Nucleus accumbens (tissue), 56 donors: ENCODE measurements around the gene DNER.
"Not testable (repeated sequence)": the region's sequence is repeated elsewhere in the genome, so short reads cannot be mapped to it uniquely, and the experiment has no call there.

Source experiments
- DNase-seq, 56 donors: peaks; one replicate each; lab custom pipeline; 2025; lab: John Stamatoyannopoulos, UW

Gene DNER

DNA sequence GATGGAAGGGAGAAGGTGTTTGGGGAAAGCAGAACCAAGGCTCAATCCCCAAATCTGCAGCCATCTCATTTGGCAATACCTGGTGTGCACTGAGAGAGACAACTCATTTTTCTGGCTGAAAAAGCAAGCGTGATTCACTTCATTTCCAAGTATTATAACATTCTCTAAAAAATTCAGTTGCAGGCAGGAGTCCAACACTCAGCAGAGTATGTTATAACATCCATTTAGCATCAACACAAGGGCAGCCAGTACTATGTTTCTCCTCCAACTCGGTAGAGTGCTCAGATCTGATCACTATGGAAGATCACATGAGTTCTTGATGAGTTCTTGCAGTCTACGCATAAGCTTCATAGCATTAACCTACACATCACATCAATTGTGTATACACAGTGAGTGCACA, 343.8 kb downstream of the DNER start:
- DNase-seq, result no peak

DNA sequence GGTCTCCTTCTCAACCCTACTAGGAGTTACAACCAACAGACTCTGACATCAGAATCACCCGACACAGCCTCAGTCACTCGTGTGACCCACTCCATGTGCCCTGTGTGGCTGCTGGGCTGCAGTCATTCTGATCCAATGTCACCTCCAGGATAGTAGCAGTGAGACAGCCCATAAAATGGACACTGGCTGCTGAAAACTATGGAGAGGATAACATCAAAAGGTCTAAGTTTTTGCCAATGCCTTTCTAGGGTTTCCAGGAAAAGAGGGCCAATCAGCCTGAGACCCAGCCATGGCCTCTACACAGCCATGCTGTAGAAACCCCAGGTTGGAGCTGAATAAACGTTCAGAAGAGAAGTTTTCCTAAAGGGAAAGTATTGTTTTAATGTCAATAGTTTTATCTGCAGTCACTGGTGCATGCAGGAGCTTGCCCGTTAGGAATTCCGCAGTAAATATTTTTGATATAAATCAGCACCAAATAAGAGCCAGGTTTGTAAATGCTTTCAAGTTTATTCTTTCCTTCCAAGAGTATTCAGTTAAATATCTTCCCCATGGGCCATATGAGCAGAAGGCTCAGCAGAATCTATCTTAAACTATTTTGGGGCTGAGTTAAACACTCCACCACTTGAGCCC, 351.1 kb downstream of the DNER start:
- DNase-seq, result no peak

DNA sequence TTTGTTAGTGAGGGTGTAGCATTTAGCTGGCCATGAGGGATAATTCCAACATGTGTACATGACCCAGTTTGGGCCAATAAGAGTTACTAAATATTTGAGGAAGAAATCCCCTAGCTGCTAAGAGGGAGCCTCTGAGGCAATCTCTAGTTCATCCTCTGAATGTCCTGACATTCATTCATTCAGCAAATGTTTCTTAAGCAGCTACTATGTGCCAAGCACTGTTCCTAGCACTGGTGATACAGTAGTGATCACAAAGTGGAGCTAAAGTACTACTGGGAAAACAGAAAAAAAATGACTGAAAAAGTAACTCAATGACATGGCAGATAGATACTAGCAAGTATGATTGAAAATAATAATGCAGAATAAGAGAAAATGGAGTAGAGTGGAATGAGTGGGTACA, 363.5 kb downstream of the DNER start:
- no peak for DNase-seq

DNA sequence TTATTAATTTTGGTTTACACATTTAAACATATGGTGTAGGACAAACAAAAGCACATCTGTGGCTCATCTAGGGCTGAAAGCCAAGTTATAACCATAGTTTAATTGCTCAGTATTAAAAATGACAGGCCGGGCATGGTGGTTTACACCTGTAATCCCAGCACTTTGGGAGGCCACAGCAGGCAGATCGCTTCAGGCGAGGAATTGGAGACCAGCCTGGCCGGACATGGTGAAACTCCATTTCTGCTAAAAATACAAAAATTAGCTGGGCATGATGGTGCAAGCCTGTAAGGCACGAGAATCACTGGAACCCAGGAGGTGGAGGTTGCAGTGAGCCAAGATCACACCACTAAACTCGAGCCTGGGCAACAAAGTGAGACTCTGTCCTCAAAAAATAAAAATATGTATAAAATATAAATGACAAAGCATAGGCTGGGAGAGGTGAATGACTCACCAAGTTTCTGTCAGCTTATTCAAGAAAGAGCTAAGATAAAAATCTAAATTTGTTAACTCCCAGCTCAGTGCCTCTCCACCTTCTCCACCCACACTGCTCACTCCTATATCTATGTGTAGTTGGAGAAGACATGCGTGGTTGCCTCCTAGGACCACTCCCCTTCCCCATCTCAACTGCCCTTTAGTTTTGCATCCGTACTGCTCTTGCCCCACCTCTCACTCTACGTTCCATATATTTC, 364.1 kb downstream of the DNER start:
- DNase-seq, result peak in 4 of 56 donors; percentile 5 to 15 (median 12)

DNA sequence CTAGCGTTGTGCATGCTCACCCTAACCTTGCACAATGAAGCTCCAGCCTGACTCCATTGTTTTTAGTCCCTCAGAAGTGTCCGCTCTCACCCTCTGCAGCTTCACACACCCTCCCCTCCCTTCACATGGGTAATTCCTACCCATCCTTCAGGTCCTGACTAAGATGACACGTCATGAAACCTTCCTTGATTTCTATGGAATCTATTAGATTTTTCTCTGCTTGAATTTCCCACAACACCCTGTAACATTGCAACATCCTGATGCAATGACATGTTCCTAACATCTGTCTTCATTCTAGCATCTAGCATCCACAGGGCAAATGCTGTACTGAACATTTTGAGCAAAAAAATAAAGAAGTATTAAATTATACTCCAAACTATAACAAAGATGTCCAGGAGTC, 366.2 kb downstream of the DNER start:
- no peak for DNase-seq

GRCh38 chr2:229346816-229347540, 367.4 kb downstream of the DNER start:
- no peak for DNase-seq

DNA sequence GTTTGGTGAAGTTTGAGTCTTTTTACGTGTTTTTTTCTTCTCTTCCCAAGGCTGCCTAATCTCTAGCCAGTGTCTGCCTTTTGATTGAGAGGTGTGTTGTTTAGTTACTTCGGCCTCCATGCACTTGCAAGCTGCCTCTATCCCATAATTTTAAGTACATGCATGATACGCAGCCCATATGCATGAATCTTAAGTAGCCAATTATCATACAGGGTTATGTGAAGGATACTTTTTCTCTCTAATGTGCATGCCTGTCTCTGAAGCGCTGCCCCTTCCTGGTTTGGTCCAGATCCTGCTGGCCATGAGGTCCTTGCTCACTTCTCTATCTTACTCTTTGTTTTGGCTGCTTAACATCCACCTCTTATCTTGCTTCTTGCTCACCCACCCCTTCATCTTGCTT, 369.4 kb downstream of the DNER start:
- no peak for DNase-seq

DNA sequence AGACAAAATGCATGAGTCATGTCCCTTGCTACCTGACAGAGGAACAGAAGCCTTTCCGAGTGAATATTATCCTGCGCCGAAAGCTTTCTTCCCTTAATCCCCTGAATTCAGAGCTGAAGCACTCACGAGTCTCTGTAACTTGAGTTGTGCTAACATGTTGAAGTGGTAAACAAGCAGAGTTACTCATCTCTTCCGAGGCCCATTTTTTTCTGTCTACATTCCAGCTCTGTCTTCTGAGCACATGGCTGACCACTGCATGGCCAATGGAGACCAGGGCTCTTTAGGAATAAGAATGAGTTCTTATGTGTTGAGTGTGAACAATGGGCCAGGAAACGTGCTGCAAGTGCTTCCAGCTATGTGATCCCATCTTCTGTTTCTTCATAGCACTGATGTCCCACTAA, 370.2 kb downstream of the DNER start:
- DNase-seq, result peak in 5 of 56 donors; percentile 1 to 41 (median 6)

- DNase-seq, result no peak
These were observed 370.7 kb downstream of the DNER start for GRCh38 chr2:229343661-229344060.

DNA sequence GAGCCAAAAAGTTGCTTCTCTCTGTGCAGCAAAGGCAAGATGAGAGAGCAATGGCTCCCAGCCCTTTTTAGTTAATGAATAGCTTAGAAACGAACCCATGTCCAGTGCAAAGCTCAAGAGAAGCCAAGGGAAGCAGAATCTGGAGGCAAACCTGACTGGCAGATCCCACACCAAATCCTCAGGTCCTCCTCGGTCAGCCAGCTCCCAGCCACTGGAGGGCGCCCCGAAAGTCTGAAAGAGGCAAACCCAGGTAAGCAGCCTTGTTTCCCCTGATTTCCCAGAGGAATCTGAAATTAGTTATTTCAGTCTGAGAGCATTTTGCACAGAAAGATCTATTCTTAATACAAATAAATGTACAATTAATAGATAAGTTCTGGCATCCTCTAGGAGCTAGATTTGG, 372.0 kb downstream of the DNER start:
- peak in 20 of 56 donors; percentile 1 to 60 (median 10) for DNase-seq

- DNase-seq, result no peak
These were observed 374.1 kb downstream of the DNER start for GRCh38 chr2:229340086-229340760.

- no peak for DNase-seq
These were observed 374.7 kb downstream of the DNER start for GRCh38 chr2:229339618-229340017.

DNA sequence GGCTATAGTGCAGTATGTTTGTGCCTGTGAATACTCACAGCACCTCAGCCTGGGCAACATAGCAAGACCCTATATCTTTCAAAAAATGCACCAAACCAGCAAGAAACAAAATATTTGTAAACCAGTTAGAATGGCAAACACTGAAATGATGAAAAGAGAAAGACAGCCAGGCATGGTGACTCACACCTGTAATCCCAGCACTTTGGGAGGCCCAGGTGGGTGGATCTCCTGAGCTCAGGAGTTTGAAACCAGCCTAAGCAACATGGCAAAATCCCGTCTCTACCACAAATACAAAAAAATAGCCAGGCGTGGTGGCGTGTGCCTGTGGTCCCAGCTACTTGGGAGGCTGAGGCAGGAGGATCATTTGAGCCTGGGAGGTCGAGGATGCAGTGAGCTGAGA, 375.2 kb downstream of the DNER start:
- not testable (repeated sequence) for DNase-seq

GRCh38 chr2:229335877-229336346, 378.4 kb downstream of the DNER start:
- no peak for DNase-seq

DNA sequence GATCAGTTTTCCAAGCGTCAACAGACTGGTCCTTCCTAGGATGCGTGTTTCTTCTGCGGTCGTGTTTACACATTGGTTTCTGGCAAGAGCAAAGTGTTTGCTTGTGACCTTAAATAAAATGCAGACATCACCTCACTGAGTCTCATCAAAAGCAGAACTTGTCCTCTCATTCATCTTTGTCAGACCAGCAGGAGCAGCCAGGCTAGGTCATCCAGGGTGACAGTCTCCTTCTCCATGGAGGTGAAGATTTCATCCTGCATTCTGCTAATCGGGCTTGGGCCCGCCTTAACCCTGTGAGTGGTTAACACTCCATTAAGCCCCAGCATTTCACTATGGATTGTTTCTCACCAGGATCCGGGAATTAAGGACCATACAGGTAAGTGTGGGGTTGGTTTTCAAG, 379.0 kb downstream of the DNER start:
- DNase-seq, result no peak

- peak in 6 of 56 donors; percentile 3 to 15 (median 4) for DNase-seq
These were observed 383.4 kb downstream of the DNER start for GRCh38 chr2:229330952-229331351.

DNA sequence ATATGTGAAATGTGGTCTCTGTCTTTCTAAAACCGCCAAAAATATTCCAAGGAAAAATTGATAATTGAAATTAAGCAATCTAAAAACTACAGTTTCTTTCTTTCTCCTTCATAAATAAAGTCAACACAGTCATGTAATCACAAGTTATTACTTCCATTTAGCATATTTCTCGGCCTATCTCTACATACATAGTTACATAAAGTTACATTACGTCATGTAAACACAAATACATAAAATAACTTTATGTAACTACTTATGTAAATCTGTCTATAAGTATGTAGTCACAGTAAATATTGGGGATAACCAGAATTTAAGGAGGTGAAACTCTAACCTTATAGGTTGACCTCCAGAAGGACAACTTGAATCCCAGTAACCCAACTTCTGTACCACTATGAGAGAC, 394.8 kb downstream of the DNER start:
- no peak for DNase-seq

DNA sequence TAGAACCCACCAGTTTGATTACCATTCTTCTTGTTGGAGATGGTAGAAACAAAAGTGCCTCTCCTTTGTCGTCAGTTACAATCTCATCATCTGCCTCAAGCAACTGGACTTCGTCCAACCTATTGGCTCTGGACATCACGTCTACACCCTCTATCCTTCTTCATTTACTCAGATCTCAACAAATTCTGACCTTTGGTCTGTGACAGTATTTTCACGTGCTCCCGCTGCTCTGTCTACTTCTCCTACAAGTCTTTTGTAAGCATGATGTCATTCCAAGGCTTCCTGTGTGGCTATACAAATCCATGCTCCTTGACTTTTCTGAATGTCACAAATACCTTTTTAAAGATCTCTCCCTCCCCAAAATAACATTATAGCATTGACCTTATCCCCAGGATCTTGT, 400.2 kb downstream of the DNER start:
- DNase-seq, result no peak

DNA sequence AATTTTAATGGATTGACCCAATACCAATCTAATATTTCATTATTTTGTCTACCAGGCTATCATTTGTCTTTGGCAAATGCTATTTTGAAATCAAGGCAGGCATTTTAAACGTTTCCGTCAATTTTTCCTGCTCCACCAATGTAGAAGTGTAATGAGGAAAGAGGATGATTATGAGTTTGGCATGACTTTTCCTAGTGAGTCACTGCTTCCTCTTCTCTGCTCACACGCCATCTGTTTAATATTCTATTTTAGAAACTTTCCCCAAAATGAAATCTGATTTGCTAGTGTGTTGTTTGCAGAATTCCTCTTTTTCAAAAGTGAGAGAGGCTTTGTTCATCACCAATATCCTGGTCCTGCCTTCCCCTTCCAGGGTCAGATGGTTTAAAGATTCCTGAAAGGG, 400.8 kb downstream of the DNER start:
- DNase-seq, result no peak
